Nephron (organoid): Measurements from ENCODE around the gene CTF1.
A peak's percentile ranks its signal among the peaks of the same experiment; 100 is the strongest.
"Not testable (repeated sequence)": the region's sequence is repeated elsewhere in the genome, so short reads cannot be mapped to it uniquely, and the experiment has no call there.

Experiments
- H3K27ac Mint-ChIP-seq, 3 experiments: 2 replicates each; pipeline ENCODE4 v1.8.0; 2020; ENCODE audit warnings: mixed read lengths in 3 of 3, mild to moderate bottlenecking in 2 of 3, moderate library complexity in 1 of 3
- H3K27me3 Mint-ChIP-seq: 2 replicates; pipeline ENCODE4 v1.8.0; 2021; ENCODE audit warnings: low read depth, mild to moderate bottlenecking, moderate library complexity, mixed read lengths
- H3K36me3 Mint-ChIP-seq: 2 replicates; pipeline ENCODE4 v1.8.0; 2020; ENCODE audit warnings: low read depth, mixed read lengths
- H3K4me1 Mint-ChIP-seq: 2 replicates; pipeline ENCODE4 v1.8.0; 2020; ENCODE audit warnings: mixed read lengths
- H3K4me3 Mint-ChIP-seq, 3 experiments: 2 replicates each; pipeline ENCODE4 v1.8.0; 2020; ENCODE audit warnings: mild to moderate bottlenecking in 3 of 3, mixed read lengths in 3 of 3, moderate library complexity in 2 of 3
- H3K9me3 Mint-ChIP-seq: 2 replicates; pipeline ENCODE4 v1.8.0; 2020; ENCODE audit warnings: mixed read lengths
- TF ChIP-seq, protein P1 (sequence below), 3 experiments: fragments of 200-600 bp; sonication (generic); IDR thresholded peaks; one replicate each; pipeline ENCODE4 v1.5.0; 2021; ENCODE audit warnings: antibody characterized with exemption in 3 of 3; ENCODE audit not compliant: unreplicated experiment in 3 of 3

Gene CTF1

GRCh38 chr16:30858829-30859423 is 37.5 kb upstream of the CTF1 start:
- H3K4me1 Mint-ChIP-seq, result peaks cover 5% of the 10 kb centered on the region
- peaks cover 17% of the 10 kb centered on the region for H3K36me3 Mint-ChIP-seq
- TF ChIP-seq, protein P1, sequence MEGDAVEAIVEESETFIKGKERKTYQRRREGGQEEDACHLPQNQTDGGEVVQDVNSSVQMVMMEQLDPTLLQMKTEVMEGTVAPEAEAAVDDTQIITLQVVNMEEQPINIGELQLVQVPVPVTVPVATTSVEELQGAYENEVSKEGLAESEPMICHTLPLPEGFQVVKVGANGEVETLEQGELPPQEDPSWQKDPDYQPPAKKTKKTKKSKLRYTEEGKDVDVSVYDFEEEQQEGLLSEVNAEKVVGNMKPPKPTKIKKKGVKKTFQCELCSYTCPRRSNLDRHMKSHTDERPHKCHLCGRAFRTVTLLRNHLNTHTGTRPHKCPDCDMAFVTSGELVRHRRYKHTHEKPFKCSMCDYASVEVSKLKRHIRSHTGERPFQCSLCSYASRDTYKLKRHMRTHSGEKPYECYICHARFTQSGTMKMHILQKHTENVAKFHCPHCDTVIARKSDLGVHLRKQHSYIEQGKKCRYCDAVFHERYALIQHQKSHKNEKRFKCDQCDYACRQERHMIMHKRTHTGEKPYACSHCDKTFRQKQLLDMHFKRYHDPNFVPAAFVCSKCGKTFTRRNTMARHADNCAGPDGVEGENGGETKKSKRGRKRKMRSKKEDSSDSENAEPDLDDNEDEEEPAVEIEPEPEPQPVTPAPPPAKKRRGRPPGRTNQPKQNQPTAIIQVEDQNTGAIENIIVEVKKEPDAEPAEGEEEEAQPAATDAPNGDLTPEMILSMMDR (IDR thresholded peaks at IDR 0.05; ENCODE audit: unreplicated experiment in 3 of 3), result no peak
- H3K27me3 Mint-ChIP-seq, result no peaks in the 10 kb centered on the region
- no peak overlapping the region for H3K27ac Mint-ChIP-seq
- no peak overlapping the region for H3K4me3 Mint-ChIP-seq
- no peaks in the 10 kb centered on the region for H3K9me3 Mint-ChIP-seq

DNA sequence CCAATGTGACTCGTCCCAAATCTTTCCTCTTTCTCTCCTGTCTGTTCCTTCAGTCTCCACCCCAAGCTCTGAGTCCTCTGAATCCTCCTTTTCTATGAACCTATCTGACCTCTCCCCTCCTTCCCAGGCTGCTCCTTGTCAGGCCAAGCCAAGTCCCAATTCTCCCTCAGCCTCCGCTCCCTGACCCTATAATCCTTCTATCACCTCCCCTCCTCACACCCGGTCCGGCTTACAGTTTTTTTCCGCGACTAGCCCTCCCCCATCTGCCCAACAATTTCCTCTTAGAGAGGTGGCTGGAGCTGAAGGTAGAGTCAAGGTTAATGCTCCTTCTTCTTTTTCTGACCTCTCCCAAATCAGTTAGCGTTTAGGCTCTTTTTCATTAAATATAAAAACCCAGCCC is 35.7 kb upstream of the CTF1 start:
- not testable (repeated sequence) for H3K4me3 Mint-ChIP-seq, H3K27me3 Mint-ChIP-seq, H3K4me1 Mint-ChIP-seq, H3K9me3 Mint-ChIP-seq
- peaks cover 15% of the 10 kb centered on the region for H3K36me3 Mint-ChIP-seq
- H3K27ac Mint-ChIP-seq, result peak overlapping the region in 1 of 3 experiments; percentile 68

- peaks cover 13% of the 10 kb centered on the region for H3K36me3 Mint-ChIP-seq
- not testable (repeated sequence) for H3K4me1 Mint-ChIP-seq, H3K27me3 Mint-ChIP-seq, H3K27ac Mint-ChIP-seq, H3K9me3 Mint-ChIP-seq, H3K4me3 Mint-ChIP-seq
Measured at GRCh38 chr16:30863178-30863577, 33.2 kb upstream of the CTF1 start.

DNA sequence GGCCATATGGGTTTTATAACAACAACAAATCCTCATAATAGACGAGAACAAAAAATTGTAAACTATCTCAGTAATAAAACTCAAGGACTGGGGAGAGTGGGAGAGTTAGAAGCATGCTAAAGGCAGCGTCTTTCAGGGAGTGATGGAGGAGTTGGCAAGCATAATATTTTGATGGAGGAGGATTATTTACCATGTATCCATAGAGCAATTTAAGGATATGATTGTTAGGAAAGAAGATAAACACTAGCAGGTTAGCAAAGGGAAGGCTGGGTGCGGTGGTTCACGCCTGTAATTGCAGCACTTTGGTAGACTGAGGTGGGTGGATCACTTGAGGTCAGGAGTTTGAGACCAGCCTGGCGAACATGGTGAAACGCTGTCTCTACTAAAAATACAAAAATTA is 30.4 kb upstream of the CTF1 start:
- Mint-ChIP-seq H3K36me3 (peaks cover 11% of the 10 kb centered on the region), H3K4me1 (peaks cover 3% of the 10 kb centered on the region), H3K9me3 (no peaks in the 10 kb centered on the region), H3K4me3 (no peak overlapping the region), H3K27me3 (no peaks in the 10 kb centered on the region), H3K27ac (peak overlapping the region in 2 of 3 experiments; percentile 2 to 62)
- TF ChIP-seq, protein P1 (IDR thresholded peaks at IDR 0.05; ENCODE audit: unreplicated experiment in 3 of 3), result no peak

DNA sequence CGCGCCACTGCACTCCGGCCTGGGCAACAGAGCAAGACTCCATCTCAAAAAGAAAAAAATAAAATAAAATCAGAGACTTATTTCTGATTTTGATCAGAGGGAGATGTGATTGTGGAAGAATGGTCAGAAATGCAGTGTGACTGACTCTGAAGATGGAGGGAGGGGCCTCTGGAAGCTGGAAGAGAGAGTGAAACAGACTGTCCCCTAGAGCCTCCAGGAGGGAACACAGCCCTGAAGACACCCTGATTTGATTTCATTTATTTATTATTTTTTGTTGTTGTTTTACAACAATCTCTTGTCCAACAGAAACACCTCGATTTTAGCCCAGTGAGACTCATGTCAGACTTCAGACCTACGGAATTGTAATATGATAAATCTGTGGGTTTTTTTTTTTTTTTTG is 28.7 kb upstream of the CTF1 start:
- H3K27me3 Mint-ChIP-seq, result no peaks in the 10 kb centered on the region
- peaks cover 16% of the 10 kb centered on the region for H3K36me3 Mint-ChIP-seq
- no peaks in the 10 kb centered on the region for H3K4me1 Mint-ChIP-seq
- H3K4me3 Mint-ChIP-seq, result no peak overlapping the region
- no peaks in the 10 kb centered on the region for H3K9me3 Mint-ChIP-seq
- no peak overlapping the region for H3K27ac Mint-ChIP-seq
- TF ChIP-seq, protein P1 (IDR thresholded peaks at IDR 0.05; ENCODE audit: unreplicated experiment in 3 of 3), result peak in 2 of 3 experiments; percentile 16 to 21

DNA sequence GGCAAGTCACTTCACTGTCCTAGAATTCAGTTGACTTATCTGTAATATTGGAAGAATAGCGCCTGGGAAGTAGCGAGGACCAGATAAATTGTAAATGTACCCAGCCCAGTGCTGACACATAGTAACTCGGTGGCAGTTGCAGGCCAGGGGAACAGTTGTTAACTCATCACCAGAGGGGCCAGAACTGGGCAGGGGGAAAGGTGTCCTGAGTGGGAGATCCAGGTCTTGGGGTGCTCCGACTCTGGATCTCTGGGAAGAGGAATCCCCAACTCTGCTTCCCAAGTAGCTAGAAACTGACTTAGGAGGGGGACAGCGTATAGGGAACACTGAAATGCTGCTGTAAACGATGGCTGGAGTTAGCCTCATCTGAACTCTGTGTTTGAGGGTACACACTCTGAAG is 25.5 kb upstream of the CTF1 start:
- no peak overlapping the region for H3K27ac Mint-ChIP-seq
- peaks cover 2% of the 10 kb centered on the region for H3K4me1 Mint-ChIP-seq
- TF ChIP-seq, protein P1 (IDR thresholded peaks at IDR 0.05; ENCODE audit: unreplicated experiment in 3 of 3), result no peak
- no peaks in the 10 kb centered on the region for H3K9me3 Mint-ChIP-seq
- H3K4me3 Mint-ChIP-seq, result peak overlapping the region in 1 of 3 experiments; percentile 68
- no peaks in the 10 kb centered on the region for H3K27me3 Mint-ChIP-seq
- H3K36me3 Mint-ChIP-seq, result peaks cover 11% of the 10 kb centered on the region

DNA sequence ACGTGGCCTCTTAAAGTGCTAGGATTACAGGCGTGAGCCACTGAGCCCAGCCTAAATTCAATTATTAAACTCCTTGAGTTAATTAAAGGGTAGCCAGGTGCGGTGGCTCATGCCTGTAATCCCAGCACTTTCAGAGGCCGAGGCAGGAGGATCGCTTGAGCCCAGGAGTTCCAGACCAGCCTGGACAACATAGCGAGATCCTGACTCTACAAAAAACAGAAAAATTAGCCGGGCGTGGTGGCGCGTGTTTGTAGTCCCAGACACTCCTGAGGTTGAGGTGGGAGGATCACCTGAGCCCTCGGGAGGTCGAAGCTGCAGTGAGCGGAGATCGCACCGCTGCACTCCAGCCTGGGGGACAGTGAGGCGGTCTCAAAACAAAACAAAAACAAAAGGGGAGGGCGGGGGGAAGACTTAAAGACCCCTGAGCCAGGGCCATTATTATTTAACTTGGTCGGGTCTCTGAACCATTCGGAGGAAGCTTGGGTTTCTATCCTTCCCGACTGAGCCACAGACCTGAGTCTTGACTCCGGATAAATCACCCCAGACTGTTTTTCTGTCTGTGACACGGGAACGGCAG is 22.1 kb upstream of the CTF1 start:
- Mint-ChIP-seq H3K27ac (peak overlapping the region; percentile 99 to 100 (median 99)), H3K4me1 (peaks cover 14% of the 10 kb centered on the region), H3K27me3 (no peaks in the 10 kb centered on the region), H3K4me3 (peak overlapping the region; percentile 95 to 98 (median 96)), H3K36me3 (peaks cover 20% of the 10 kb centered on the region), H3K9me3 (no peaks in the 10 kb centered on the region)
- TF ChIP-seq, protein P1 (IDR thresholded peaks at IDR 0.05; ENCODE audit: unreplicated experiment in 3 of 3), result no peak
